SU-DHL-6 (cell line): ENCODE results near the gene SEC11C.

Experiments
- H2AFZ ChIP-seq: fragments of 200-600 bp; sonication (generic); 2 replicates; pipeline ENCODE4 v1.6.1; 2014; ENCODE audit warnings: low read depth, mild to moderate bottlenecking, moderate library complexity, mixed read lengths, antibody characterized with exemption, low read length; ENCODE audit not compliant: severe bottlenecking
- H3F3A ChIP-seq: fragments of 200-600 bp; shearing (Covaris generic); 2 replicates; pipeline ENCODE4 v1.6.0; 2016; ENCODE audit warnings: antibody characterized with exemption, mild to moderate bottlenecking; ENCODE audit not compliant: insufficient read depth
- H3K27ac ChIP-seq: fragments of 200-600 bp; sonication (generic); 2 replicates; pipeline ENCODE4 v1.5.1; 2016; ENCODE audit warnings: low read depth, mild to moderate bottlenecking, low read length, moderate library complexity, mixed read lengths
- H3K27me3 ChIP-seq: fragments of 200-600 bp; sonication (generic), shearing (Covaris generic); 2 replicates; pipeline ENCODE4 v1.6.0; 2014; ENCODE audit warnings: mild to moderate bottlenecking, low read length
- H3K36me3 ChIP-seq: fragments of 200-600 bp; sonication (generic); 2 replicates; pipeline ENCODE4 v1.6.1; 2014; ENCODE audit warnings: mild to moderate bottlenecking, low read length, mixed read lengths
- H3K4me2 ChIP-seq: fragments of 300-600, 200-600 bp; shearing (Covaris generic), sonication (generic); 2 replicates; pipeline ENCODE4 v1.6.0; 2014; ENCODE audit warnings: low read length, low read depth, mild to moderate bottlenecking; ENCODE audit not compliant: poor library complexity, severe bottlenecking
- H3K4me3 ChIP-seq: fragments of 200-600 bp; sonication (generic); 2 replicates; pipeline ENCODE4 v1.5.1; 2014; ENCODE audit warnings: antibody characterized with exemption, low read length, mild to moderate bottlenecking, mixed read lengths; ENCODE audit not compliant: insufficient read depth, poor library complexity, severe bottlenecking
- H3K79me2 ChIP-seq: fragments of 200-600 bp; sonication (generic); 2 replicates; pipeline ENCODE4 v1.6.1; 2014; ENCODE audit warnings: mild to moderate bottlenecking, low read length, moderate library complexity; ENCODE audit not compliant: insufficient read depth
- H3K9ac ChIP-seq: fragments of 200-600 bp; sonication (generic); 2 replicates; pipeline ENCODE4 v1.7.0; 2014; ENCODE audit warnings: mild to moderate bottlenecking, low read length
- H3K9me2 ChIP-seq: fragments of 200-600 bp; sonication (generic); replicated peaks from 2 replicates; pipeline ENCODE4 v1.6.1; 2014; ENCODE audit warnings: low read length; ENCODE audit not compliant: insufficient read depth
- H3K9me3 ChIP-seq: fragments of 200-600 bp; sonication (generic); 2 replicates; pipeline ENCODE4 v1.6.1; 2014; ENCODE audit warnings: low read length, mixed read lengths; ENCODE audit not compliant: insufficient read depth
- H4K20me1 ChIP-seq: fragments of 200-600 bp; sonication (generic); 2 replicates; pipeline ENCODE4 v1.6.1; 2014; ENCODE audit warnings: low read depth, mild to moderate bottlenecking, antibody characterized with exemption, low read length, moderate library complexity, mixed read lengths
- CTCF ChIP-seq: fragments of 200-600 bp; sonication (generic); IDR thresholded peaks from one replicate; pipeline ENCODE4 v1.5.1; 2017; ENCODE audit warnings: antibody characterized with exemption, mild to moderate bottlenecking, low read length, moderate library complexity; ENCODE audit not compliant: insufficient read depth, poor library complexity, severe bottlenecking
- EZH2phosphoT487 ChIP-seq: fragments of 200-600 bp; sonication (generic), shearing (Covaris generic); conservative IDR thresholded peaks from 2 replicates; pipeline ENCODE4 v1.6.1; 2018; ENCODE audit warnings: mild to moderate bottlenecking, antibody characterized with exemption, low read length, moderate library complexity, mixed read lengths

The SEC11C gene

GRCh38 chr18:59202258-59202820, 62.7 kb downstream of the SEC11C start:
- Histone ChIP-seq H3K27ac (no peak overlapping the region), H3K4me2 (no peak overlapping the region), H3K27me3 (no peaks in the 10 kb centered on the region), H3K9me2 (no peaks in the 10 kb centered on the region), H3K9ac (no peak overlapping the region), H3K36me3 (no peaks in the 10 kb centered on the region), H3K79me2 (no peaks in the 10 kb centered on the region), H3F3A (no peaks in the 10 kb centered on the region), H4K20me1 (no peaks in the 10 kb centered on the region), H3K9me3 (no peaks in the 10 kb centered on the region), H2AFZ (no peak overlapping the region), H3K4me3 (no peak overlapping the region)
- TF ChIP-seq CTCF: no peak
- TF ChIP-seq EZH2phosphoT487: no peak

GRCh38 chr18:59207506-59207905, 67.8 kb downstream of the SEC11C start:
- Histone ChIP-seq H3K79me2 (no peaks in the 10 kb centered on the region), H3K9ac (no peak overlapping the region), H3K4me3 (no peak overlapping the region), H3K9me3 (no peaks in the 10 kb centered on the region), H3K9me2 (no peaks in the 10 kb centered on the region), H3K36me3 (no peaks in the 10 kb centered on the region), H3K27ac (no peak overlapping the region), H3F3A (no peaks in the 10 kb centered on the region), H3K27me3 (no peaks in the 10 kb centered on the region), H2AFZ (no peak overlapping the region), H4K20me1 (no peaks in the 10 kb centered on the region), H3K4me2 (no peak overlapping the region)
- no peak for TF ChIP-seq EZH2phosphoT487
- TF ChIP-seq CTCF: no peak
